AG04450 (cell line): ENCODE results near the gene VAMP2. TPM values are rescaled to one million over a fixed set of nuclear protein-coding genes. Genes with fewer than 3 reads are reported as not detected.

Source experiments
- CTCF ChIA-PET: fragments of 300-600, 350-600 bp; formaldehyde crosslinking; extraction: SDS; loops from one replicate; lab custom pipeline; 2022; ENCODE audit warnings: antibody characterized with exemption, inconsistent platforms; lab: Charles Lee
- POLR2A ChIA-PET: fragments of 350-600 bp; formaldehyde crosslinking; extraction: SDS; loops from one replicate; lab custom pipeline; 2021; ENCODE audit warnings: antibody characterized with exemption, inconsistent platforms; lab: Yijun Ruan, JAX
- DNase-seq: peaks from one replicate; pipeline ENCODE4 v3.0.0-alpha.2; 2011; ENCODE audit warnings: low read depth, low spot score
- H3K27ac ChIP-seq: one replicate; pipeline ENCODE4 v1.5.1; 2012; ENCODE audit warnings: low read depth, low read length, control low read depth
- H3K27me3 ChIP-seq: one replicate; pipeline ENCODE4 v1.6.0; 2012; ENCODE audit warnings: low read length; ENCODE audit not compliant: control insufficient read depth, insufficient read depth
- H3K4me3 ChIP-seq: 2 replicates; pipeline ENCODE4 v1.5.1; 2011; ENCODE audit warnings: mild to moderate bottlenecking, low read depth, low read length, control low read depth
- H3K9me3 ChIP-seq: 2 replicates; pipeline ENCODE4 v1.5.1; 2012; ENCODE audit warnings: low read length; ENCODE audit not compliant: control insufficient read depth, insufficient read depth
- polyA plus RNA-seq: library from polyadenylated mRNA; depleted of rRNA; stranded (reverse); fragments of >200 nt; gene quantifications from 2 replicates; pipeline ENCODE4 v1.2.3, GENCODE V29; 2011
- TF ChIP-seq, protein P1 (sequence below): IDR thresholded peaks from 2 replicates; pipeline ENCODE4 v1.5.1; 2011; ENCODE audit warnings: low read depth, low read length, control low read depth, inconsistent platforms

VAMP2 gene
- polyA plus RNA-seq, 1 experiment = 20.8 TPM

DNA sequence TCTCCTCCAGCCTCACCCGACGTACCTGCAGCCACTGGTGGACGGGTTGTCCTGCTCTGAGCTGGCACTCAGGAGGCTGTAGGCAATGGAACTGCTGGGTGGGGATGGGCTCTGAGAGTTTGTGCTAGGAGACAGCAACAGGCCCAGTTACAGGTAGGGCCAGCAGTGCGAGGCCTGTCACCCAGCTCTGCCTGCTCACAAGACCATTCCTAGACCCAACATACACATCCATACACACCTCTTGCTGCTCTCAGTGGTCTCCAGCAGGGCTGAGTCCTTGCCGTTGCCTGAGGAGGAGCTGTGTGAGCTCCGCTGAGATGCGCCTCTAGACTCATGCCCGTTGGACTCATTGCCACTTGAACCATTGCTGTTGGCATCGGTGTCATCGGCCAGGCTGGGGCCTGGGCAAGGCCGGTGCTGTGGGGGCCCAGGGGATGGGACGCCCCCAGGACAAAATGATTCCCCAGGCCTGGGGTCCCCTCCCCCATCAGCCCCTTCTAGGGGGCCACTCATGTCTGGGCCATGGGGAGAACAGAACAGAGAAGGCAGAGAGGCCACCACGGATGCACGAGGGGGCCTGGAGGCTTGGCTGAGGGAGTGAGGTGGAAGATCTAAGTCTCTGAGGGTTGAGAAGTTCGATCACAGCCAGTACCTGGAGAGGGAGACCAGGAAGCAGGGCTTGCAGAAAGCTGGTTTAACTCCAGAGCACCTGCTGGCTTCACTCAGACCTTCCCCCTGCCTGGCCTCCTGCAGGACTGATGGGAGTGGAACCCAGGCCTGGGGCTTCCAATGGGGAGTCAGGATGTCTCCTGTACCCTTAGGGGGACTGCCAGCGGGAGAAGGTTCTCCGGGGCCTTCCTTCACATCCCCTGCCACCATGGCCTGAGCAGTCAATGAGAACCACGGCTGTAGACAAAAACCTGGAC is 12.3 kb downstream of the VAMP2 start:
- Histone ChIP-seq H3K4me3 (peak overlapping the region; percentile 92), H3K27ac (peak overlapping the region; percentile 70), H3K9me3 (no peaks in the 10 kb centered on the region; the same call in 1 of the 2 replicates), H3K27me3 (no peaks in the 10 kb centered on the region)
- ChIA-PET CTCF (interaction anchor here (1.1 to 1.5 kb wide), 2 partner anchors 12 to 32 kb away, joined by 4 to 5 read pairs; partner anchors contain the start of gene ALOXE3), POLR2A (interaction anchor here (0.8 to 2.4 kb wide), 3 partner anchors 10 to 31 kb away, joined by 3 to 18 read pairs (median 4); no protein-coding TSS in a partner anchor)
- TF ChIP-seq, protein P1, sequence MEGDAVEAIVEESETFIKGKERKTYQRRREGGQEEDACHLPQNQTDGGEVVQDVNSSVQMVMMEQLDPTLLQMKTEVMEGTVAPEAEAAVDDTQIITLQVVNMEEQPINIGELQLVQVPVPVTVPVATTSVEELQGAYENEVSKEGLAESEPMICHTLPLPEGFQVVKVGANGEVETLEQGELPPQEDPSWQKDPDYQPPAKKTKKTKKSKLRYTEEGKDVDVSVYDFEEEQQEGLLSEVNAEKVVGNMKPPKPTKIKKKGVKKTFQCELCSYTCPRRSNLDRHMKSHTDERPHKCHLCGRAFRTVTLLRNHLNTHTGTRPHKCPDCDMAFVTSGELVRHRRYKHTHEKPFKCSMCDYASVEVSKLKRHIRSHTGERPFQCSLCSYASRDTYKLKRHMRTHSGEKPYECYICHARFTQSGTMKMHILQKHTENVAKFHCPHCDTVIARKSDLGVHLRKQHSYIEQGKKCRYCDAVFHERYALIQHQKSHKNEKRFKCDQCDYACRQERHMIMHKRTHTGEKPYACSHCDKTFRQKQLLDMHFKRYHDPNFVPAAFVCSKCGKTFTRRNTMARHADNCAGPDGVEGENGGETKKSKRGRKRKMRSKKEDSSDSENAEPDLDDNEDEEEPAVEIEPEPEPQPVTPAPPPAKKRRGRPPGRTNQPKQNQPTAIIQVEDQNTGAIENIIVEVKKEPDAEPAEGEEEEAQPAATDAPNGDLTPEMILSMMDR = no peak
- DNase-seq = no peak

DNA sequence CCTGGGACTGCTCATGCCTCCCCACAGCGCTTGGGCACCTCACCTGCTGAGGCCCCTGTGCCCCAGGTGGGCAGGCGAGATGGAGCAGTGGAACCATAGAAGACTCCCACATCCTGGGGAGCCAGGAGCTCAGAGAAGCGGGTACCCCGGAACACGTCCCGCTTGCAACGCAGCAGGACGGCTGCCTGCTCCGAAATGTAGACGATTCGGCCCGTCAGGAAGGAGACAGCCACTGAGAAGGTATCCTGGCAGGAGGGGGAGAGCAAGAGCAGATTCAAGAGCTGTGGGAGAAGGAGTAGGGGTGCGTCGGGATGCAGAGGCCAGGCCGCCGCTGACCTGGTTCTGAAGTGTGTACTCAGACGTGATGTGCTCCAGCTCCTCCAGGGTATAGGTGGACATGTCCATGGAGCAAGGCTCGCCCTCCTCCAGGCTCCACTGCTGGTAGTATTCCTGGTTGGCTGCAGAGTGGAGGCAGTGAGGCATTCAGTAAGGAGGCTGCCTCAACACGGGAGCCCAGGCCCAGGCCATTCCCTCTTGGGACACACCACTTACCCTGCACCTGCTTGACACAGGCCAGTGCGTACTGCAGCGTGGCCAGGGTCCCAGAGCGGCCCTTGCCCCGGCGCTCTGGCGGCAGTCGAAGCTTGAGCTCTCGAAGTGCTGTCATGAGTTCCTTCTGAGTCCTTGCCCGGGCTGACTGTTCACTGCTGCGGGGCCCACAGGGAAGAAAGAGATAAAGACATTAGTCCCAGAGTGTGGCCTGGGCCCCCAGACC is 13.1 kb downstream of the VAMP2 start:
- POLR2A ChIA-PET = interaction anchor here (2.4 kb wide), 1 partner anchor 9 kb away, joined by 18 read pairs; no protein-coding TSS in a partner anchor
- Histone ChIP-seq H3K9me3 (no peaks in the 10 kb centered on the region; the same call in 1 of the 2 replicates), H3K27me3 (no peaks in the 10 kb centered on the region), H3K4me3 (no peak overlapping the region), H3K27ac (no peak overlapping the region)
- TF ChIP-seq, protein P1 = no peak
- CTCF ChIA-PET = interaction anchor here (1.5 kb wide), 1 partner anchor 11 kb away, joined by 4 read pairs; no protein-coding TSS in a partner anchor
- no peak for DNase-seq

DNA sequence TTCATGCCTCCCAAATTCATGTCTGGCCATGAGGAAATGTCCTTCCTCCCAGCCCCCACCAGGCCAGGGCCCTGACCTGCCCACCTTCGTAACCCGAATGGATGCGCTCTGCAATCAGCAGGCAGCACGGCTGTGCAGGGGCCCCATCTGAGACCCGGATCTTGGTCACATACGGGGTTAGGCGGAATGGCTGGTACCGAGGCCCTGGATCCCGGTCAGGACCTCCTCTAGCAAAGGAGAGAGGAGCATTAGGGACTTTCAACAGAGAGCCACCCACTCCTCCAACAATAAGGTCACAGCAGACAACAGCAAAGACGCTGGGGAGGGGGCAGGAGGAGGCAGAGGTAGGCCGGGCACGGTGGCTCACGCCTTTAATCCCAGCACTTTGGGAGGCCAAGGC is 14.2 kb downstream of the VAMP2 start:
- TF ChIP-seq, protein P1 = no peak
- POLR2A ChIA-PET = no interaction called here
- CTCF ChIA-PET = no interaction called here
- Histone ChIP-seq H3K27me3 (no peaks in the 10 kb centered on the region), H3K4me3 (no peak overlapping the region), H3K27ac (no peak overlapping the region), H3K9me3 (no peaks in the 10 kb centered on the region; the same call in 1 of the 2 replicates)
- DNase-seq = no peak

DNA sequence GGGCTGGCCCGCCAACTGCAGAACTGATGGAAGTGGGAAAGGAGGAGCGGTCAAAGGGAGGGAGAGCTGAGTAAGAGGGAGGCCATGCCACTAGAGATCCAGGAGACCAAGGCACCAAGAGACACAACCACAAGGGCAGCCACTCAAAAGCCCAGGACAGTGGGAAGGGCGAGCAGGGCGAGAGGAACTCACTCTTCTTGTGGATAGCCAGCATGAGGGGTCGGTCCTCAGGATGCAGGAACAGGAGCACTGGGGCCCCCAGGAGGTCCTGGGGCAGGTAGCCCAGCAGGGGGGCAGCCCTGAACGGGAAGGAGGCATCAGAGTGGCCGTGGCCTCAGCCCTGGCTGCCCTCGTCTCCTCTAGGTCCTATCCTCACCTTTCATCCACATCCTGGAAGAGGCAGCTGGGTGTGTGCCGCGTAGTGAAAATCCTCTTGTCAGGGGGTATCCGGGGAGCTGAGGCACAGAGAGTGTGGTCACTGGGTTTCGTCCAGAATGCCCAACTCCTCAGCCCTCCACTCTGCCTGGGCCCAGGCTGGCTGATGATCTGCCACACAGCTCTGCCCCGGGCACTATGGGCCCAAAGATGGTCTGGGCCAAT is 14.8 kb downstream of the VAMP2 start:
- TF ChIP-seq, protein P1 = no peak
- CTCF ChIA-PET = interaction anchor here (1.1 kb wide), 1 partner anchor 9 kb away, joined by 4 read pairs; no protein-coding TSS in a partner anchor

More for the DNA sequence above, 14.8 kb downstream of the VAMP2 start:
- DNase-seq = no peak
- POLR2A ChIA-PET = no interaction called here
- Histone ChIP-seq H3K27me3 (no peaks in the 10 kb centered on the region), H3K4me3 (no peak overlapping the region), H3K9me3 (no peaks in the 10 kb centered on the region; the same call in 1 of the 2 replicates), H3K27ac (peak overlapping the region; percentile 21)
